M059J (cell line): ENCODE results near the gene CYP27A1. TPM values are rescaled to one million over a fixed set of nuclear protein-coding genes. Genes with fewer than 3 reads are reported as not detected.

Source experiments
- DNase-seq: peaks from one replicate; pipeline ENCODE4 v3.0.0-alpha.2; 2012; ENCODE audit warnings: low read depth
- total RNA-seq: library from RNA; depleted of rRNA; stranded (reverse); fragments of >200 nt; shearing (Covaris generic); gene quantifications from 2 replicates; pipeline ENCODE4 v1.2.3, GENCODE V29; 2014

Gene CYP27A1
- total RNA-seq, 1 experiment from 2014 or later: 5.2 TPM

DNA sequence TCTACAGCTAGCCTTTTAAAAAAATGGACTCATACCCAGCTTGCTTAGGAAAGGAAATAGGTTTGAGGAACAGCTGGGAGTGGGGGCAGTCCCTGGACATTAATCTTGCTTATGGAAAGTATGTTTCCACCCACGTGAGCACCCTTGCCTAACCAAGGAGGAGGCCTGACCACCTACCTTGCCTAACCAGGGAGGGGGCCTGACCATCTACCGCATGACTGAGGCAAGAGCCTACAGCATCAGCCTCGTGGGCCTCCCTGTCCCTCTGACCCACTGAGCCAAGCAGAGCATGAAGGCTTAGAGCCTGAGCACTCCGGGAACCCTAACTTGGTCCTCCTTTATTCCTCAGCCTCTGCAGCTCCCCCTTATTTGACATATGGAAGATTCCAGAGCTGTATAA, 29.4 kb downstream of the CYP27A1 start:
- DNase-seq: no peak

DNA sequence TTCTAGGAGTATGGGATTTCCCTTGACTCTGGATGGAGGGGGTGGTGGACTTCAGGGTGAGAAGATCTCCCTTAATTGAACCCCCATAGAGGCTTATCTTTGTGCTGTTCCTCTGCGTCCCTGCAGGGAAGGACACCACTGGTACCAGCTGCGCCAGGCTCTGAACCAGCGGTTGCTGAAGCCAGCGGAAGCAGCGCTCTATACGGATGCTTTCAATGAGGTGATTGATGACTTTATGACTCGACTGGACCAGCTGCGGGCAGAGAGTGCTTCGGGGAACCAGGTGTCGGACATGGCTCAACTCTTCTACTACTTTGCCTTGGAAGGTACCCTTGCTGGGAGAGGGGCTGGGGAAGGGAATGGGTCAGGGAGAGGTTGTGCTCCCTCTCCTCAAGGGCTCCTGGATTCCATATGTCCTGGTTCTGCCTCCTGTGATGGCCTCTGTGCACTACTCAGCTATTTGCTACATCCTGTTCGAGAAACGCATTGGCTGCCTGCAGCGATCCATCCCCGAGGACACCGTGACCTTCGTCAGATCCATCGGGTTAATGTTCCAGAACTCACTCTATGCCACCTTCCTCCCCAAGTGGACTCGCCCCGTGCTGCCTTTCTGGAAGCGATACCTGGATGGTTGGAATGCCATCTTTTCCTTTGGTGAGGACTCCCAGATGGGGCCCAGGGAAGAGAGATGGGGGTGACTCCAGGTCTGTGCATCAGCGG, 30.3 kb downstream of the CYP27A1 start:
- no peak for DNase-seq

DNA sequence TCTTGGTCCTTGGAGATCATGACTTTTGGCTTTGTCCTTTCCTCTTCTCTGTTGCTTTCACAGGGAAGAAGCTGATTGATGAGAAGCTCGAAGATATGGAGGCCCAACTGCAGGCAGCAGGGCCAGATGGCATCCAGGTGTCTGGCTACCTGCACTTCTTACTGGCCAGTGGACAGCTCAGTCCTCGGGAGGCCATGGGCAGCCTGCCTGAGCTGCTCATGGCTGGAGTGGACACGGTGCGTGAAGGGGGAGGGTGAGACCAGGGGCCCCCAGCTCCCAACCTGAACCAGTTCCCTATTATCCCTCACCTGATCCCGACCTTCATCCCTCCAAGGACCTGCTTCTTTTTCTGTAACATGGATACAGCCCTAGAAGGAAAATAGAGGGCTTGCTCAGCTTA, 30.9 kb downstream of the CYP27A1 start:
- no peak for DNase-seq

DNA sequence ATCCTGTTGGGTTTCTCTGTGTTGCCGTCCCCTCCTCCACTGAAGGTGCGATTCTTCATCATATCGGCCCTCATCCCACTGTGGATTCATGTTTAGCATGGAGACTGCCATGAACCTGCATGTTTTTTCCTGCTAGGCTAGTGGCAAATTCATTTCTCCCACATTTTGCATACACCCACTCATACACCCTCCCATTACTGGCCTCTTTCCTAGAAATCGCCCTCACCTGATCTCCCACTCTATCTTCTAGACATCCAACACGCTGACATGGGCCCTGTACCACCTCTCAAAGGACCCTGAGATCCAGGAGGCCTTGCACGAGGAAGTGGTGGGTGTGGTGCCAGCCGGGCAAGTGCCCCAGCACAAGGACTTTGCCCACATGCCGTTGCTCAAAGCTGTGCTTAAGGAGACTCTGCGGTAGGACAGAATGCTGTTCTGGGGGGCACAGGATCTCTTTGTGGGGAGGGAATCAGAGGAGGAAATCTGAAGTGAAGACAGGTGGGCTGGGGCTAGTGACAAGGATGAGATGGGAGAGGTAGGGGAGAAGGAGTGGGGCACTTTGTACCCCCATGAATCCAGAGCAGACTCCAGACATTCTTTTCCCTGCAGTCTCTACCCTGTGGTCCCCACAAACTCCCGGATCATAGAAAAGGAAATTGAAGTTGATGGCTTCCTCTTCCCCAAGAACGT, 32.0 kb downstream of the CYP27A1 start:
- DNase-seq: no peak

DNA sequence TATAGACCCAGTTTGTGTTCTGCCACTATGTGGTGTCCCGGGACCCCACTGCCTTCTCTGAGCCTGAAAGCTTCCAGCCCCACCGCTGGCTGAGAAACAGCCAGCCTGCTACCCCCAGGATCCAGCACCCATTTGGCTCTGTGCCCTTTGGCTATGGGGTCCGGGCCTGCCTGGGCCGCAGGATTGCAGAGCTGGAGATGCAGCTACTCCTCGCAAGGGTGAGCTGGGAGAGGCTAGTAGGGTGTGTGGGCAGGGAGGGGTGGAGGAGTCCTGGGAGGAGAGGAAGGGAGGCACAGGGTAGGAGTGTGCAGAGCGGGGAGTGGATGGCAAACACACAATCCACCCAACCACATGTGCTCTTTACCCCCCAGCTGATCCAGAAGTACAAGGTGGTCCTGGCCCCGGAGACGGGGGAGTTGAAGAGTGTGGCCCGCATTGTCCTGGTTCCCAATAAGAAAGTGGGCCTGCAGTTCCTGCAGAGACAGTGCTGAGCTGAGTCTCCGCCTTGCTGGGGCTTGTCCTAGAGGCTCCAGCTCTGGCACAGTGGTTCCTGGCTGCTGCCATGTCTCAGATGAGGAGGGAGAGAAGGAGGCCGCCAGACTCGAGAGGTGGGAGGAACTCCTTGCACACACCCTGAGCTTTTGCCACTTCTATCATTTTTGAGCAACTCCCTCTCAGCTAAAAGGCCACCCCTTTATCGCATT, 32.7 kb downstream of the CYP27A1 start:
- DNase-seq: no peak

DNA sequence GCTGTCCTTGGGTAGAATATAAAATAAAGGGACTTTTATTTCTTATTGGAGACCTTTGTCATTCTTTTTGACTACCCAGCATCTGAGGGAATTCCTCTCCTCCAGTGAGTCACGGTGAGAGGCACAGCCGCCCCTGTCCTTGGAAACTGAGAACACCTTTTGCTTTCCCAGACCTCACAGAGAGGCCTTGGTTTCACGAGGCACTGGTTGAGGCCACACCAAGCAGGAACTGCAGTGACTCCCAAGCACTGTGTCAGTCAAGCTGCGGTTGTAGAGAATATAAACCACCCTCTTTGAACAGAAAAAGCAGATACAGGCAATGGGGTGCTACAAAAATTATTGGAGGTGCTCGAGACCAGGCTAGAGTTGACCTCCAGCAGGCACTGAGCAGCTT, 33.3 kb downstream of the CYP27A1 start:
- no peak for DNase-seq

DNA sequence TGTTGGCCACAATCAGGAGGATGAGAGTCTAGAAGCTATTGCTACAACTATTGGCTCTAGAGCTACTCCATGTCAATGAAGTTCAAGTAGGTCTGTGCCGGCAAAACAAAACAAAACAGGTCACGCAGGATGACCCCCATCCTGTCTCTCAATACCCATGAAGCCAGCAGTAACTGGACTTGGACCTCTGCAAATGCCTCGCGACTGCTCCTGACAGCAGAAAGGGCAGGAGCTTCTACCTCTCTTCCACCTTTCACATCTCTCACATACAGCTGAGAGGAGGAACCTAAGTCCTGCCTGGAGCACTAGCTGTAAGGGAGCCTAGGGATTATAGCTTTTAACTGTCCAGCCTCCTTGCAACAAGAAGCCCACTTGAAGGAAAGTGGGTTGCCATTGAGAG, 33.7 kb downstream of the CYP27A1 start:
- no peak for DNase-seq

DNA sequence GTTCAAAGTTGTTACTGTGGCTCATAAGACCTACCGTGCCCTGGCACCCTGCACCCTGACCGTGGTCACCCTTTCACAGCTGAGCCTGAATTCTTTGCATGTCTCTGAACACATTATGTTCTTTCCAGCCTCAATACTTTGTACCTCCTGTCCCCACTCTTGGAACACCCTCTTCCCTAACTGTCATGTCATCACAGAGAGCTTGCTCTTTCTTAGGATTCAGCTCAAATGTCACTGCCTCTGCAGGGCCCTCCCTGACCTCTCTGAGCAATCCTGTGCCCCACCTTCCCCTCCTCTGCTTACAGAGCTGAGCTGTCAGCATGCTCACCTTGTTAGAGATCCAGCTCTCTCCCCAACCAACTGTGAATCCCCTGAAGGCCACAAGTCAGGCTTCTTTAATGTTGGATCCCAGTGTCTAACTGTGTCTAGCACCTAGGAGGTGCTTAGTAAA, 34.6 kb downstream of the CYP27A1 start:
- DNase-seq: no peak

DNA sequence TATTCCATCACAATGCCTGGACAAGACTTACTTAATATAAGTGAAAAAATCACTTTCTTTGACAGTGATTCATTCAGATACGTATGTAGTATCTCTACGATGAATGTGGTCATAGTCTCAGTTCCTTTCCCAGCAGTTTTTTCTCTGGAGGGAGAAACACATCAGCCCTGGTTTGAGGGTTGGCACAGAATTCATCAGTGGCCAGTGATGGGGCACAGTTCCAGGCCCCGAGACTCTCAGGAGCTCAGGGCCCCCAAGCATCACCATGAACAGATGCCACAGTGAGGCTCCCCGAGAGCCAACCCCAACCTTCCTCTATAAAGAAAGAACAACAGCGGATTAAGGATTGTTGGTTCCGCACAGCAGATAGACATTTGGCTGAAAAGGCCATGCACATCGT, 37.1 kb downstream of the CYP27A1 start:
- no peak for DNase-seq

DNA sequence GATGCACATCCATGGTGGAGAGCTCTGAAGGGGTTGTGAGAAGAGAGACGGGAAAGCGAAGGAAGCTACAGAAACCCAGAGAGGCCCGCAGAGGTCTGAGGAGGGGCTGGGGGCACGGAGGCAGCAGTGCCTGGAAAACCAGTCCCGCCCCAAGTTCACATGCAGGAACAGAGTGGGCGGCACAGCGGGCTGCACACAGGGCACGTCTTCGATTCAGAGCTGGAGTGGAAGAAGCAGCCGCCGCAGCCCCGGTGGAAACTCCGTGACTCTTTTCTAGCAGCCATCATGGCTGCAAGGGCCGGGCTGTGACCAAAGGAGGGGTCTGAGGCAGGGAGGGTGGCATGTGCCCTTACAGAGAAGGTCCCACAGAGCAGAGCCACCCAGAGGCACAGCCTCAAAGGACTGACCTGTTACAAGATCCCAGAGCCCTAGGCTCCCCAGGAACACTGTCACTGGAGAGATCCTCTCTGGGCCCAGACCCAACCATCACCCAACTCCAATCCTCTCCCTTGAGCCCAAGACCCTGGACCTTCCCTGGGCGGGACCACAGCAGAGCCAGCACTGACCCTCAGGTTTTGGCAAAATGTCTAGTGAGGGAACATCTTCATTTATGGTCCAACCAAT, 38.9 kb downstream of the CYP27A1 start:
- no peak for DNase-seq

DNA sequence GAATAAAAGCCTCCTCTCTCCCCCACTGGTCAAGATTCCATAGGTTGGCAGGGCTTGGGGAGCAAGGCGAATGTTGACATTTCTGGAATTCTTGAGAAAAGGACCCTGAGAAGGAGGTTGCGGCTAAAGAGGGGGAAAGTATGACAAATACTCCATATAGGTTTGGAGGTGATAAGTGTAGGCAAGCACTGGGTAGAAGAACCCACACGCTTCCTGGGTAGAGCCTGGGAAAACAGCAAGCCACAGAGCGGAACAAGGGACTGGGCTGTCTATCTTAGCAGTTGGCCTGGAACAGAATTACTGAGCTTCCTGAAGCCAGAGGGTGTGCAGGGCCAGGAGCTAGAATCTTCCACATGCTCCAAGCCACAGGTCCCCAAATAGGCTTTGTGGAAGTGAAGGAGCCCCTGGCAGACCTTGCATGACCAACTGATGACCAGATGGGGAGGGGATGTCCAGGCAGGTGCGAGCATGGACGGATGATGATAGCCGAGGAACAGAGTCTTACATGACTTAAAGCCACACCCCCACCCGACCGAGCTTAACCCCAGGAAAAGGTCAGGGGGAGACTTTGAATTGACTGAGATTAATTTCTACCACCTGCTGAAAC, 39.8 kb downstream of the CYP27A1 start:
- DNase-seq: no peak

DNA sequence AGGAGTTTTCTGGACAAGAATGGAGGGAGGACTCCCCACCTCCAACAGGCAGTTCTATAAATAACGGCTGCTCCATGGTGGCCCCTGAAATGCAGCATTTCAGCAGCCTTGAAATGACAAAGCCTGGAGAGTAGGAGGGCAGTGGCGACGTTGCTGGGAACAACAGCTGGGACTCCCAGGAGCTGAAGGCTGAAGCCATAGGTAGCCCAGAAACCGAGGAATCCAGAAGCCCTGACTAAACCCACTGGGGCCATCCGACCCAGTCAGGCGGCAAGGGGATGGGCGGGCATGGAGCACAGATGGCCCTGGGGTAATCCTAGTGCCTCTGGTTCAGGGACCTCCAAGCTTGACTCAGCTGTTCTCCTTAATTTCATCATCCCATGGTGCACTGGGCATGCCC, 40.7 kb downstream of the CYP27A1 start:
- no peak for DNase-seq

DNA sequence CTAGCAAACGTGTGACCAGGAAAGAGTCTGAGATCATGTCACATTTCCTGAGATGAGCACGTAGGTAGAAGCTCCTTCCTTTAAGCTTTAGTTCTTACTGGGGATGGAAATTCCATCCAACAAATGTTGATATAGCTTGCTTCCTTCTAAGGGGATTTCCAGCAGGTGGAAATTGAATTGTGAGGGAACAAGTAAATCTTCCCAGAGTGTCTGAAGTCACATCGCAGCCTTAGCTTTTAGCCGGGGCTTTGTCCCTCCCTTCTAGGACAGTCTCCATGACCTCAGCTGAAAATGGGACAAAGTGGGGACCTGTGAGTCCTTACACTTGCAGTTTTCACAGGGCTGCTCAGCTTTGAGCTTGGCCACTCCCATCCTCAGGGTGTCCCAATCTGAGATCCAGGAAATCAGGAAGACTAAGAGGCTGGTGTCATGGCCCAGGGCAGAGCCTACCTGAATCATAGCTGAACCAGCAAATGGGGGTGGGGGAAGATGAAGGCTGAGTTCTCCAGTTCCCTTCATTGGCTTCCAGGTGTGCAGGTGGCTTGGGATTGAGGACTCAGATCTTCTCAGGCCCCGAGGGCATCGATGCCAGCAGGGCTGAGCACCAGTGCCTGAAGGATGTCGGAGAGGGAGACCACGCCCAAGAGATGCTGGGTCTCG, 41.4 kb downstream of the CYP27A1 start:
- DNase-seq: no peak

DNA sequence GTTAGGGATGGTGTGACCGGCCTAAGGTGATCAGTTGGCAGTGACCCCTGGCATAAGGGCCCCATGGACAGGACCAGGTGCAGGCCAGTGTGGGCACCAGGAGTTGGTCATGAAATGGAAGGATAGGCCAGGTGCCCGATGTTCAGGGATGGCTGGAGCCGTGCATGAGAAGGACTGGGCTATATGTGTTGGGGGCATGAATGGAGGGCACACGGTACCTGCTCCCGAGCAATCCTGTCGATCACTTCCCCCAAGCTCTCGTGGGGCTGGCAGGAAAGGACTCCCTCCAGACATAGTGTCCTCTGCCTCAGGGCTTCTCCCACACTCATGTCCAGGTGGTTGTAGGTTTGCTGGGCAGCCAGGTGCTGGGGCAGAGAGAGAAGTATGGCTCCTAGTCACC, 42.1 kb downstream of the CYP27A1 start:
- no peak for DNase-seq

DNA sequence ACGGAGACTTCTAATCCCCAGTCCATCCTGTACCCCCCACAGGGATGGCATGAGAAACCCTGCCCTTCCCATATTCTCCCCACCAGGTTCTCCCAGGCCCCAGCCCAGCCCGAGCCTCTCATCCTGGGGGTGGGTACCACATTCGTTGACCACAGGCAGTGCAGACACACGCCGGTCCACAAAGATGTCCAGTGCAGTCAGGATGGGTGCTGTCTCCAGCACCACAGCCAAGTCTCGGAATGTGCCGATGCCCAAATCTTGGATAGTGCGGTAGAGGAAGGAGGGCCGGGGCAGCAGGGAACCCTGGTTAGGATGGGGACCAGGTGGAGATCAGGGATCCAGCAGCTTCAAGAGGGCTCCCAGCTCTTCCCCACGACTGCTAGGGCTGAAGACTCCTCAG, 44.8 kb downstream of the CYP27A1 start:
- no peak for DNase-seq

DNA sequence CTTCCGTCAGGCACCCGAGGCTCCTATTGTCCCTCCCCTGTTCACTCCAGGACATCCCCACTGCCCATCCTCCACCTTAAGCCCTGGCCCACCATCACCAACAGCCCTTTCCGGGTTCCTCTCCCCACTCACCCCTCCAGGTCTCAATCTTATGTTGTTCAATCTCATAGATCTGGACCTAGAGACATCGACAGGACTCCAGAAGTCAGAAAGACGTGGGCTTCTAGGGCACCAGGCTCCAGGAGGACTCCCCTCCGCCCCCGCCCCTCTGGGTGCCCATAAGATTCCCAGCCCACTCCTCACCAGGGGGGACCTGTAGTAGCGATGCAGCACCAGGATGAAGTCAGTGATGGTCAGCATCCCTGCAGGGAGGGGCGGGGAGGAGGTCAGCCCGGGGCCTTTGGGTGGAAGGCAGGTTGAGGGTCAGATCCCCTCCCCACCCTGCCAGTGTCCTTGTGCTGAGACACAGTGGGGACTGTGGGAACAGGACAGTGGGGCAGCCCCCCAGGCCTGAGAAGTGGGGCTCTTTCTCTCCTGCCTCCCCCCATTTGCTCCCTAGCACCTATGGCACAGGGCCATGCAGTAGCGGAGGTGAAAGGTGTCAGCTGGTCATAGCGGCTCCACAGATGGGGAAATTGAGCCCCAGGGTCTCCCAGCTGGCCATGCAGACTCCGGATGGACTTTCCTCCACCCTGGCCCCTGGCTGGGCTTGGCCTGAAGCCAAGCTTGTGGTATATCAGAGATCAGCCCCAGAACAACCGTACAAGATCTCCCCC, 45.9 kb downstream of the CYP27A1 start:
- DNase-seq: no peak

DNA sequence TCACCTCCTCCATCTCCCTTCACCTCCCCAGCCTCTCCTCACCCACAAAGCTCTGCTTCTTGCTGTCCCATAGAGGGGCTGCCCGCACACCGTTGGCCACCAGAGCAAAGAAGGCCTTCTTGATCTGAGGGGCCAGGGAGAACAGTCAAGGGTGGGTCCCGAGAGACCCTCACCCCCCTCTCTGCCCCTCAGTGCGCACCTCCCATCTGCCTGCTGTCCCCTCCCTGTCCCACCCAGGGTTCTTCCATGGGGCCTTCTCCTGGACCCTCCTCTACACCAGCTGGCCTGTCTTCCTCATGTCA, 46.5 kb downstream of the CYP27A1 start:
- no peak for DNase-seq

DNA sequence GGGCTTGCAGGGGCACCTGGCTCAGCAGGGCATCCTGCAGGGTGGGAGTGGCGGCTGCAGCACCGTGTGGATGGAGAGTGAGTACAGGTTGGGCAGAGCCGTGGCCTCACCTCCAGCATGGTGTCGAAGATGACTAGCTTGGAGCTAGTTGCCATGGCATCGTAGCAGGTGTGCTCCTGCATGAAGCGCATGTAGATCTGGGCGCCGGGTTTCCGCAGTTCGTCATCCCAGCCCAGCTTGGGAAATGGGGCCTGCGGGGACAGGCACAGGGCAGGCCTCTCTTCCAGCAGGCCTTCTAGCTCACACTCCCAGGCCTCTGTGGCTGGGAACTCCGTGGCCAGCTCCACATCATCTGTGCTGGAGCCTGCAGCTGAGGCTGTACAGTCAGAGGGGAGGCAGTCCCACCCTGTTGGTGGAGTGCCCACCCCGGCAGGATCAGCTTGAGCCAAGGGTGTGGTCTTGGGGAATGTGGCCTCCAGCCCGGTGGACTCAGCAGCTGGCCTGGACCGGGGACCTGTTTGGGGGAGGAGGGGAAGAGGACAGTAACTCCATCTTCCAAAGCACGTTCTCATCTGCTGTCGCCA, 48.0 kb downstream of the CYP27A1 start:
- no peak for DNase-seq

DNA sequence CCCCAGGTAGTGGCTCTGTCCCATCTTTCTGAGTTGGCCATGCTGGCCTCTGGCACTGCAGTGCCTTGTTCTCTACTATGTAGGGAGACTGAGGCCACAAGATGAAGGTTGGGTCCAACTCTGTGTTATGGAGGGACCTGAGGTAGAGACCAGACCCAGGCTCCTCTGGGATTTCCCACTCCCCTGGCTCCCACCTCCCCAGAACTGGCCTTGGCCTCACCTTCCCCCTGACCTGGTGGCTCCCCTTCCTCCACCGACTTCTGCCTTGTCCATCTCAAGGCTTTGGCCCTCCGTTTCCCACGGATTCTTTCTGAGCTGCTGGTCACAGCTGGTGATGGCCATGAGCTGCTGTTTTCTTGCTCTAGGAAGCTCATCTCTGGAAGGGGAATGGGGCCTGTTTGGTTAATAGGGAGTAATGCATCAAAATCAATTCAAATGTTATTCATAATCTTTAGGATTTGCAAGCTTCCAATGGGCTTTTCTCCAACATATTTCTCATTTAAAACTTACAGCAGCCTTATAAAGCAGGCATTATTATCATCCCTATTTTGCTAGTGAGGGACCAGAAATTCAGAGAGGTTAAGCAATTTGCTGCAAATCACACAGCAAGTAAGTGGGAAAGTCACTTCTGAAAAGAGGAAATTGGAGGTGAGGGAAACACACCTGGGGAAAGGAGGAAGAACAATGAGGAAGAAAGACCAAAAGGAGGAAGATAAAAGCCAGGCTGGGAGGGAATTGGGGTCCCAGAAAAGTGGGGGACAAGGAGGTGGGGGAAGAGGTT, 48.8 kb downstream of the CYP27A1 start:
- DNase-seq: no peak
